GM18858 (cell line): ENCODE measurements around the gene CD63.

Experiments used
- ATAC-seq: cut with Tn5 transposase; IDR thresholded peaks from one replicate; pipeline ENCODE4 v1.9.1; 2021; ENCODE audit not compliant: unreplicated experiment

CD63 gene

DNA sequence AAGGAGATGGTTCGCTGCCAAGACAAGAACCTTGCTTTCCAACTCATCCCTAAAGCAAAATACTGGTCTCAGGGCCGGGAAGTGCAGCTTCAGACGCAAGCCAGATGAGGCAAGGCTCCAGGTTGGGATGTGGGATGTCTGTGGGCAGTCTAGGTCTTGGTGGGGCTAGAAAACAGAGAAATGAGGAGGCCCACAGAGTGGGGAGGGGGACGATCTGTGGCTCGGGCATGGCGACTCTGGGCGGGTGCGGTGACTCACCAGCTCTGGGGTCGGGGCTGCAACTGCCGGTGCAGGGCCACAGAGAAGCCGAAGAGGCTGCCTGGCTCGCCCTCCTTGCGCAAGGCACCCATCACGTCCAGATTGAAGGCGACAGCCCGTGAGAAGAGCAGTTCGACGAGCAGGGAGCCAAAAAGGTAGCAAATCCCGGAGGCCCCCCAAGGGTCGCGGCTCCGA, 21.6 kb downstream of the CD63 start:
- no peak for ATAC-seq

DNA sequence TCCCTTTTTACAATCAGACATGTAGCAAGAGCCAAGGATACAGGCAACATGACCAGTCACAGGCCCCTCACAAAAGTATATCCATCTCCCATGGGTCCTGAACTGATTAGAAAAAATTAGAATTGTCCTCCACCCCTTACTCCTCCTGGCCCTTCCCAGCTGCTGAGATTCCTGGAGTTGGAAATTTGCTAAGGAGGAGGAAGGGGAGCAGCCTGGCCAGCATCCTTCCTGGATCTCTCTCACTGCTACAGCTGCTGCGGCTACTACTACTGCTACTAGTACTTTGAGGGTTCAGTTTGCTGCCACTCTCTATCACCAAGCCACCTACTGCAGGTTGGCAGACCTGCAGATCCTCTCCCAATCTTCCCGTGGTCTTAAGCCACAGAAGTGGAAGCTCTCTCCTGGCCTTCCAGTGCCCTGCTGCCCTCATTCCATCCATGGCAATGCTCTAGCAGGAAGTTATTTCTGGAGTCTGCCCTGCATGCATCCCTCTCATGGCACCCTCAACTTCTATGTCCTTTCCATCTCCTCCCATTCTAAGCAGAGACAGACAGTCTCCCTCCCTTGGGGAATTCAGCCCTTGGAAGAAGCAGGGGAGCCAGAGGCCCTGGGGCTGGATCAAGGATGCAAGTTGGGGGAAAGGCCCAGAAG, 22.1 kb downstream of the CD63 start:
- ATAC-seq: no peak

DNA sequence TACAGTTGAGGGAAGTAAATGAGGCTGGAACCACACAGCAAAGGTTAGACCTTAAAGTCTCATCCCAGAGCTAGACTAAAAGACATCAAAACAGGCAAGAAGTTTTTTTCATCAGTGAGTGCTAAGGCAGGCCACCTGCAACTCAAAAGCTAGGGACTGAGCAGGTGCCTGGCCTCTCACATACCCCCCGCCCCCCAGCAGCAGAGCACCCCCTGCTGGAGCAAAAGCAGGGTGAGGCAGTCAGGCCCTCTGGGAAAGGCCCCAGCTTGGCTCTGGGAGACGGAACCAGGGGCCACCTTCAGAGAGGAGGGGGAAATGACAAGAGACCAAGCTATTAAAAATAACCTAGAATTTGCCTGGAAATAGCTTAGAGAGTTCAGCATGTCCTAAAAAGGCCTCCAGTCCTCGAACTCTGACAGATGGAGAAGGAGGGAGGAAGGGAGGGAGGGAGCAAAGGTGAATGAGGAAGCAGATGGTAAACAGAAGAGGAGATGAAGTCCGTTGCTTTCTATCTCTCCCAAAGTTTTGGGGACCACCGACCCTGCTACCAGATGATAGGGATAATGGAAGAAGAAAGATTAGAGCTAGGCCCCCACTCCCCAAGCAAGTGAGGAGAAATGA, 22.9 kb downstream of the CD63 start:
- ATAC-seq: no peak

DNA sequence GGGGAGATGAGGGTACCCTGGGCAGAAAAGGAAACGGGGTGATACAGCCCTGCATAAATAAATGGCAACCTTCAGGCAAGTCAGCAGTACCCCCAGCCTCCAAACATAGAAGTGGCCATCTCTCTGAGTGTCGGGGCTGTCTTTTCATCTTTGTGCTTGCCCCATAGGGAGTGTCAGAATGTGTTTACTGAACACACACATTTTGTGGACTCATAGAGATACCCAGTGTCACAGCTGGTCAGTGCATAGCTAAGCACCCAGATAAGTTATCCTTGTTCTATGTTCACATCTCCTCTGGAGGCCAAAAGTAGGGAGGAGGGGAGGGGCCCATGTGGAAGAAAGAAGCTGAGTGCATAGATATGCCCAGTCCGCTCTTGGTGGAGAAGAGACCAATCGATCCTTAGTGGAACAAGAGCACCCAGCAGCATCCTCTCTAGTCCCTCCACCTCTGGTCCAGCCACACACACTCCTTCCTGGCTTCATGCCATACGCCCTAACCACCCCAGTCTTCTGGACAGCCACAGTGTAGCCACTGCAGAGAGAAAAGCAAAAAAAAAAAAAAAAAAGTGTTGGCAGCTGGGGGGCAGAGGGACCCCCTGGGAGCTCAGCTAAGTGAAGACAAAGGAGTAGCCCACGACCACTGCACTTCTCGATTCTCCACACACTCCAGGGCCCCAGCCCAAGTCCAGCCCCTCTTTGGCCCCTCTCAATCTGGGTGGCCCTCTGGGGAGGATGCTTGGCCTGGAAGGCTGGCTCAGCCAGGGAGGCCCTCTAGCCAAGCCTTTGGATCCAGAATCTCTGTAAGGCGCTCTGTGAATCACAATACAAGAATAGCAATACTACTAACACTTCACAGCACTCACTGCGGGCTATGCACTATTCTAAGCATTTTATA, 23.7 kb downstream of the CD63 start:
- no peak for ATAC-seq

DNA sequence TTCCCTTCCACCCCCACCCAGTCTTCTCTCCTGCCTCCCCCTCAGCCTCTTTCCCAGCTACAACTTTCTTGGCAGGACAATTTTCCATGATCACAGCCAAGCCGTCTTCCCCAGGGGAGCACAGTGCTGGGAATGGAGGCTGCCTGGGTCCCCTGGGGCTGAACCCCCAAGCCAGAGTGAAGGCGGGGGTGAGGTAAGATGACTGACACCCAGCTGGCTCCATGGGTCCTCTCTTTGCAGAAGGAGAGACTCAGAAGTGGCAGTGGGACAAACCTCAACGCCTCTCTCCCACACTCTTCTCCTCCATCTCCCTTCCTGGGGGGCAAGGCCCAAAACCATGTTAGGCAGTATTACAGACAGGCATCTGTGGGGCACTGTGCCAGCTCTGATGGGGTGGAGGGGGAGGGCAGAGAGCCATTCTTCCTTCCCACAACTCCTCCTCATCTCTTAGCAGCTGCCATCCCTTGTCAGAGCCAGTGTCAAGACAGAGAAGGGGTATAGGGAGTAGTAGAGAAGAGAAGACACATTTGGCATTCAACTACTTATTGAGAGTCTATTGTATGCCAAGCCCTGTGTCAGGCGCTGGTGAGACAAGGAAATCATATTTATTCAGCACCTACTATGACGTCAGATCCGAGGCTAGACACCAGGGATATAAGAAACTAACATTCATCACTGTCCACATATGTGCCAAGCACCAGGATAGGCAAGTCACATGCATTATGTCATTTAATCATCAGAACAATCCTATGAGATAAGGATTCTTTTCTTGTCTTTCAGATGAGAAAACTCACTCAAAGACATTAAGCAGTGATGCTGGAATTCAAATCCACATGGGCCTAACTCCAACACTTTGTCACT, 24.7 kb downstream of the CD63 start:
- ATAC-seq: no peak

DNA sequence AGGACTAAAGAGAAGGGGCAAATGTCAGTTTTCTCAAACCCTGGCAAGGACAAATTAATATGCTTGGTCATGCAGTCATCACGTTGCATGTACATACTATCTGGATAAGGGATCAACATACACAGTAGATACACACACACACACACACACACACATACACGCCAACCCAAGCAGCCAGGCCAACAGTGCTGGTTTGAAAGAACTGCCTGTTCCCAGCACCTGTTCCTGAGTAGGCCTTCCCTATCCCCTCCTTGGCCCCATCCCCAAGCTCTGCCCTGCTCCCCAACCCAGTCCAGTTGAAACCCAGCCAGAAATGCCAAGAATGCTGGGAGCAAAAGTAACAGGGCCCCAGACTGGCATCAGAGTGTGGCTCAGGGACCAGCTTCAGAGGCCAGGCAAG, 25.5 kb downstream of the CD63 start:
- ATAC-seq: no peak

DNA sequence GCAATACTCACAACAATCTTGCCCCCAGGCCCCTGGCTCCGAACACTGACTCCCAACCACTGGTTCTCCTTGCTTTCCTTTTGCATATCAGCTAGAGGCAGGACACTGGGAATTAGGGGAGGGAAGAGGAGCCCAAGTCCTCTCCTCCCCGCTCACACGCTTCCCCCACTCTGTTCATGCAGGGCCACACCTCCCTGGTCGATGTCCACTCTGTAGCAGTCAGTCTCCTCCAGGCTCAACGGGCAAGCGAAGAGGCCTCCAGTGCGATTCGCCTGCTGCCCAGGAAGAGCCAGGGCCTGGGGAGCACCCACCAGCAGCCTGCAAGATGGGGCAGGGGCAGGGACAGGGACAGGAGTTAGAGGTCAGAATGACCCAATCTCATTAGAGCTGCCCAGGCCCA, 25.9 kb downstream of the CD63 start:
- no peak for ATAC-seq

DNA sequence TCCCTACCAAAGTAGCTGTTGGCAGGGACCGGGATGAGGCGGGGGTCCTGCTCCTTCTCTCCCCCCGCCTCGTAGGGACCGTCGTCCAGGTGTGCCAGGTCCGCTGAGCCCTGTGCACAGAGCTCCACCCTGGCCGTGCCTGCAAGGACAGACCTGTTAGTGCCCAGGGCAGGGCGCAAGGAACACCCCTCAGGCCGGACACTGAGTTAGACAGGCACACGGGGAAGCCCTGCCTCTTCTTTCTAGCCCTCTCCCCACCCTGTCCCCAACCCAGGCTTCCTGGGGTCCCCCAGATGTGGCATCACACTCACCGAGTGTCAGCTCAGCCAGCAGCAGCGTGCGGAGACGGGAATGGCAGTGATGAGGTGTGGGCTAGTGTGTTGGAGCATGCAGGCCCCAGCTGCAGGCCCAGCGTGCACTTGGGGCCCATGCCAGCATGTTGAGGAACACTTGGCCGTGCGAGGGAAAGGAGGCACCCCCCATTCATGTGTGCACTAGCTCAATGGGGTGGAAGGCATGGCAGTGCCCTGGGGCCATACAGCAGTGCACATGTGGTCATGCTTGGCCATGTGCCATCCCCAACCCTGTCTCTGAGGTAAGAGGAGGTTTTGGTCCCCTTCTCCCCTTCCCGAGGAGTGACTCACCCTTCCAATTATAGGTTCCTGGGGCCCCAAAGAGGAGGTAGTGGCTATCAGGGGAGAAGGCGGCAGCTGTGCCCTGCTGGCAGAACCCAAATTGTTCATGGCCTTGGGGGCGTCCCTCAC, 28.4 kb downstream of the CD63 start:
- no peak for ATAC-seq

DNA sequence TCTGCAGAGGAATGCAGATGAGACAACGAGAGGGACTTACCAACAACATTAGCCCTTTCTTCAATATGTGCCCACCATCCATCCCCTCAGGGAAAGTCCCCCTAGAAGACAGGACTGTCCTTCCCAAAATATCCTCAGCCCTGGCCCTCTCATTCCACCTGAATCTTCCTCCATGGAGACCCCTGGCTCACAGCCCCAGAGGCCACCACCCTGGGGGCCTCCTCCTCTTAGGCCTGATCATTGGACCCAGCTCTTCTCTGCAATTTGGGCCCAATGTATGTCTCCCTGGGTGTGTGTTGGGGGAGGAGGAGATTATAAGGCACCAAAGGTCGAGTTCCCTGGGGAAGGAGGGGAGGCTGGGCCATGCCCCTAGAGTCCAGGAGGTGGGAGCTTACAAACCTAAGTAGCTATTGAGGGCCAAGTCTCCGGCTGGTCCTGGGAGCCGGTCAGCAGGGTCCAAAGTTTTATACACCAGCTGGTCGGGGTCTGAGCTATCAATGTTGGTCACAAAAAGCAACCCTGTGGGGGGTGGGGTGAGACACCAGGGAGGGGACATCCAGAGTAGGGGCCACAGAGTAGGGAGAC, 29.2 kb downstream of the CD63 start:
- no peak for ATAC-seq

DNA sequence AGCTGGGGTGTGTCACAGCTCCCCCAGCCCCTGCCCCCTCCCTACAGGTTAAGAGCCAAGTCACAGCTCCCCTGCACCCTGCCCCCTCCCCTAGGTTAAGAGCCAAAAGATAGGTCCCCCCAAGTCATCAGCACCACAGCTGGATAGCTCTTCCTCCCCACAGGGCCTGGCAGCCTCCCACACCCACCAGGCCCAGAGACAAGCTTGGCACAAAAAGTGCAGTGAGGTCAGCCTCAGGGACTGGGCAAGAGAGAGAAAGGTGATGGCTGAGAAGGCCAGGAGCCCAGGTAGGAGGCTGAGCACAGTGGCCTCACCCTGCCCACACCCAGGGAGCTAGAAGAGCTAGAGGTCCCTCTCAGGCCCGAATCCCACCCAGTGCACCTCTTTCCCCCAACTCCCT, 29.8 kb downstream of the CD63 start:
- no peak for ATAC-seq

DNA sequence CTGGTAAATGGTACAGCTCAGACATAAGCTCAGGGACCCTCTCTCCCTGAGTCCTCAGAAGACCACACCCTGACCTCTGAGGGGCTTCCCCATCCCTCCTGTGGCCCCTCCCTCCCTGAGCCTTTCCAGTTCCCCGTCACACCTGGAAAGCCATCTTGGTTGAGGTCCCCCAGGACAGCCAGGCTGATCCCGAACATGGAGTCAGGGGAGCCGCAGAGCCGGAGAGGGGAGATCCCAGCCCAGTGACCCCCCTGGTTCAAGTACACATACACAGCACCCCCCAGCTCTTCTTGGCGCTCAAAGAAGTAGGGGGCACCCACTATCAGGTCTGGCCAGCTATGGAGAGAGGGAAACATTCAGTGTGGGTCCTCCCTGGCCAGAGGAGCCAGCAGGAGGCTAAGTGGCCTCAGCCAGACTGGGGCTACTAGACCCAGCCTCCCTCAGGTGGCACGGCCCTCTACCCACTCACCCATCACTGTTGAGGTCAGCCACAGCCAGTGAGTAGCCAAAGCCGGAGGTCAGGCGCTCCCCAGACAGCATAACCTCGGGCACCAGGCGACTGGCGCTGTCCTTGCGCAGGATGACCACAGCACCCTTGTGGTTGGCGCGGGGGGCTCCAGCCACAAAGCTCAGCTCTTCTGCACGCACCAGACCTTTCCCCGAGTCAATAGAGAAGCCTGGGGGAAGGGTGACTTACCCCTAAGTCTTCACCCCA, 30.4 kb downstream of the CD63 start:
- no peak for ATAC-seq

DNA sequence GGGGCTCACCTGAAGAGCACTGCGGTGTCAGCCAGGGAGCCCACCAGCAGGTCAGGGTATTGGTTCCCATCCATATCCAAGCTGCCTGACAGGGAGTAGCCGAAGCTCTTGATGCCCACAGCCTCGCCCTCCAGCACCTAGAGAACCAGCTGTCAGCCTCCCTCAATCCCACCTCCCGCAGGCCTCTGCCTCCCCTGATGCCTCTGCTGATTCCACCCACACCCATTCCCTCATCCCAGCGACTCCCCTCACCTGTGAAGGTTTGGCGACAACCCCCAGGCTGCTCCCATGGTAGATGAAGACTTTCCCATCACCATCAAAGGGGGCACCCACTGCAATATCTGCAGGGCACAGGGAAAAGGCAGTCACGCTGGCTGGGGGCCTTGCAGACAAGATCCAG, 31.1 kb downstream of the CD63 start:
- no peak for ATAC-seq

DNA sequence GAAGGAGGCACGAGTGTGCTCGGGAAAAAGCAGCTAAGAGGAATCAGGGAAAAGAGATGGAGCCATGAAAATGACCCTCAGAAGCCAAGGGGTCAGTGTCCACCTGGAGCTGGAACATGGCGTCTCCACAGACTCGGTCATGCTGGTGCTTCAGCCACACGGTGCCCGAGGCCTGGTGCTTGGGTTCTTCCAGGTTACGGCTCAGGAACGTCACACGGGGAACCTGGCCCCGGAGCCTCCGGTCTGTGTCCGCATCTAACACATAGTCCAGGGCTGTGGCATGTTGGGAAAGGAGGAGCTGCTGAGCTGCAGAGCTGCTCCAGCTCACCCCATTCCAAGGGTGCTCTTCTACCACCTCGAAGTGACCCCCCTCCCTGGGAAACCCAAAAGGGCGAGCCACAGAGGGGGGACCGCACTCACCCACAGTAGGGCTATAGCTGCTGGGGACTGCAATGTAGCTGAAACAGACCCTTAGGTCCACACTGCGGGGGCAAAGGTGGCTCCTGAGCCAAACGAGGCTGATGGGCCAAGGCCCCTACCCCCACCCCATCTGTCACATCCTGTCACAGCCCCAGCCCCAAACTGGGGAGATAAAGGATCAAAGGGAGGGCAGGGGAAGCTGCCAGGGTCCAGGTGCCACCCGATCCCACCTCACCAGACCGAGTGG, 31.9 kb downstream of the CD63 start:
- ATAC-seq: no peak

DNA sequence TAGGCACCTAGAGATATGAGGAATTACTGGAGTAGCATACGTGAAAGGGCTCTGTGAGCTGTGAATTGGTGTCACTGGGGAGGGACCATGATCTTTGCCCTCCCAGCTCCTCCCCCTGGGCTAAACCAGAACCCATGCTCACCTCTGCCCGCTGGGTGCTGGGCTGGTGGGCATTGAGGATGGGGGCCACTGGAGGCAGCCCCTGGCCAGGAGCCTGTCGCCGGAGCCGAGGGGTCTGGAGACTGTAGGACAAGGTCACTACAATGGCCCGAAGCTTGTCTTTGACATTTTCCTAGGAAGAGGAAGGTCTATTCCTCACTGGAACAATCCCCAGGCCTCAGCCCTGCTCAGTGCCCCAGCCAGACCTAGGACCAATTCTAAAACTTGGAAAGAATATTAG, 32.7 kb downstream of the CD63 start:
- no peak for ATAC-seq

DNA sequence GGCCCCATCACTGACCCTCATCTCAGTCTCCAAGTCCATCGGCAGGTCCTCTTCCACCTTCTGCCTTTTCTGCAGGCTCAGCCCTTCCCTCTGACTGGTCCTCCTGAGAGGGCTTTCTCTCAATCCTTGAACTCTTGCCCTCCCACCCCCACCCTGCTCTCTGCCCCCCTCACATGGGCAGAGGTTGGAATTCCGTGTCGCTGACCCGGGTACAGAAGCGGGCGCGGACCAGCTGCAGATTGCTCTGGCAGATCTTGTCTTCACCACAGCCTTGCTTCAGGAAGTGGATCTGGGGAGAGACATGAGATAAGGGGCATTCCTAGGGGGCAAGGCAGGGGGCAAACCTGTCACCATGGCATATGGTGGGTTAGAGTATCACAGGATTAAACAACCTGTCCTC, 33.5 kb downstream of the CD63 start:
- ATAC-seq: no peak

DNA sequence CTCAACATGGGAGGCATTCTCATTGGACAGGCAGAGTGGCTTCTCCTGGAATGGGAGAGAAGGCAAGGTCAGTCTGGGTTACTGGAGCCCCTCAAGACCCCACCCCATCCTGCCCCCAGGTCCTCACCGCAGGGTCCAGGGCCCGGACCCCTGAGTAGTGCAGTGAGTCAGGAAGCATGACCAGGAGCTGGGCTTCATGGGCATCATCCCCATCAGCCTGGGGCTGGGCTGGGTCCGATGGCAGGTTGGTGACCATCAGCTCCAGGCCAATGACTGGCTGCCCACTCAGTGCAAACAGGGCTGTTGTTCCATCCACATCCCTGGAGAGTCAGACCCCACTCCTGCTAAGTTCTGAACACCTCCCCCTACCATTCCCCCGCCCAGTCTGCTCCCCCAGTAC, 34.2 kb downstream of the CD63 start:
- ATAC-seq: no peak

DNA sequence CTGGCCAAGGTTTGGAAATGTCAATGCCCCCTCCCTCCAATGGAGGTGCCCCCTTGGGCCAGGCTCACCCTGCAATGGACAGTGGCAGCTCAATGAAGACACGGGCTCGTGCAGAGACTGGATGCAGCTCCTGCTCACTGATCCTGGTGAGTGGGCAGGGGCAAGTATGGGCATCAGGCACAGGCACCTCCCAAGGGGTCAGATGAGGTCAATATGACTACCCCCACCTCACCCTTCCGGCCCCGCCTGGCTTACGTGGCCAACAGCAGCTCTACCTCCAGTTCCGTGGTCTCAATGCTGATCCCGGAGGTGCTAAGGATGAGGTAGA, 34.7 kb downstream of the CD63 start:
- no peak for ATAC-seq

DNA sequence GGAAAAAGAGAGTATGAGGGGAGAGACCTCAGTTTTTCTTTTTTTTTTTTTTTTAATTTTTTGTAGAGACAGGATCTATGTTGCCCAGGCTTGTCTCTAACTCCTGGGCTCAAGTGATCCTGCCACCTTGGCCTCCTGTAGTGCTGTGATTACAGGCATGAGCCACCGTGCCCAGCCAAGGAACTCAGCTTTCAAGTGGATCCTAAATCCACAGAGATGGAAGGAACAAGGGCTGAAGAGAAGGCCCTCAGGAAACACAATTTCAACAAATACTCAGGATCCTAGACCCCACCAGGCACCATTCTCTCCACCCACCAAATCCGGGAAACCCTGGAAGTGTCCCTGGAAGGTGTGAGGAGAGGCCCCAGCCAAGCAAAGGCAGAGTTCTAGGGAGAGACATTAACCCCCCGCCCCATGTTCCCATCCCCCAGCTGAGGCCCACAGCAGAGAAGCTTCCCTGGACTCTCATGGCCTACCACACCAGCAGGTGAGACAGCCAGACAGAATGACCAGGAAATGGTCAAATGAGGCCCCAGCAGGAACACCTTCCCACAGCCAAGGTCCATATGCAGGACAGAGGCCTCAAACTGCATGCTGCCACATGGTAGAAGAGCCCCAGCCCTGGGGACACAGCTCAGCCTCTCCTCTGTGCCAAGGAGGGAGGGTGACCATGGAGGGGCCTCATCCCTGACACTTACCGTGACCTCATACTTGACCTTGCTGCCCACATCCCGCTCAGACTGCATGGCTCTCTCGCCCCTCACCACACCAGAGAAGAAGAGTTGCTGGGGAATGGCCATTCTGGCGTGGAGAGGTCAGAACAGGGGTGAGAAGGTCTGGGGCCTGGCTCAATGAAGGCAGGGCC, 35.3 kb downstream of the CD63 start:
- no peak for ATAC-seq
